ENCODE measurements around the gene PARP11. TPM values are rescaled to one million over a fixed set of nuclear protein-coding genes. Genes with fewer than 3 reads are reported as not detected.

Gene PARP11
- total and polyA plus RNA-seq, 4 donors, result 2.2 to 7.1 (median 4.0) TPM

GRCh38 chr12:3789838-3790237 lies 83.4 kb downstream of the PARP11 start (continued):
- TF ChIP-seq REST (IDR thresholded peaks at IDR 0.05), result no peak
- TF ChIP-seq FOXA1 (IDR thresholded peaks at IDR 0.05), result no peak
- TF ChIP-seq TAF1 (conservative IDR thresholded peaks at IDR 0.05), result no peak
- no peak for TF ChIP-seq SP1 (IDR thresholded peaks at IDR 0.05)
- TF ChIP-seq FOXA2 (IDR thresholded peaks at IDR 0.05), result no peak

- Histone ChIP-seq H3K4me3 (ENCODE audit: low read depth in 1 of 3, low read length in 3 of 3) (no peak overlapping the region), H3K36me3 (ENCODE audit: control insufficient read depth in 4 of 4, insufficient read depth in 3 of 4, low read depth in 1 of 4, low read length in 3 of 4) (no peaks in the 10 kb centered on the region), H3K4me1 (ENCODE audit: control insufficient read depth in 4 of 4, insufficient read depth in 4 of 4, low read length in 3 of 4) (no peaks in the 10 kb centered on the region), H3K9me3 (ENCODE audit: control insufficient read depth in 4 of 4, low read length in 3 of 4) (no peaks in the 10 kb centered on the region), H3K27me3 (ENCODE audit: control insufficient read depth in 4 of 4, insufficient read depth in 4 of 4, low read length in 3 of 4) (no peaks in the 10 kb centered on the region), H3K9ac (ENCODE audit: low read depth in 1 of 2, low read length in 2 of 2) (no peak overlapping the region), H3K27ac (ENCODE audit: low read depth in 1 of 2, low read length in 2 of 2) (no peak overlapping the region)
- TF ChIP-seq RAD21 (IDR thresholded peaks at IDR 0.05) (peak; percentile 94 to 95), RXRA (IDR thresholded peaks at IDR 0.05) (no peak)
- TF ChIP-seq, protein P1, sequence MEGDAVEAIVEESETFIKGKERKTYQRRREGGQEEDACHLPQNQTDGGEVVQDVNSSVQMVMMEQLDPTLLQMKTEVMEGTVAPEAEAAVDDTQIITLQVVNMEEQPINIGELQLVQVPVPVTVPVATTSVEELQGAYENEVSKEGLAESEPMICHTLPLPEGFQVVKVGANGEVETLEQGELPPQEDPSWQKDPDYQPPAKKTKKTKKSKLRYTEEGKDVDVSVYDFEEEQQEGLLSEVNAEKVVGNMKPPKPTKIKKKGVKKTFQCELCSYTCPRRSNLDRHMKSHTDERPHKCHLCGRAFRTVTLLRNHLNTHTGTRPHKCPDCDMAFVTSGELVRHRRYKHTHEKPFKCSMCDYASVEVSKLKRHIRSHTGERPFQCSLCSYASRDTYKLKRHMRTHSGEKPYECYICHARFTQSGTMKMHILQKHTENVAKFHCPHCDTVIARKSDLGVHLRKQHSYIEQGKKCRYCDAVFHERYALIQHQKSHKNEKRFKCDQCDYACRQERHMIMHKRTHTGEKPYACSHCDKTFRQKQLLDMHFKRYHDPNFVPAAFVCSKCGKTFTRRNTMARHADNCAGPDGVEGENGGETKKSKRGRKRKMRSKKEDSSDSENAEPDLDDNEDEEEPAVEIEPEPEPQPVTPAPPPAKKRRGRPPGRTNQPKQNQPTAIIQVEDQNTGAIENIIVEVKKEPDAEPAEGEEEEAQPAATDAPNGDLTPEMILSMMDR (IDR thresholded peaks at IDR 0.05; ENCODE audit: low read depth, low read length, missing input control), result peak; percentile 80
- DNase-seq (ENCODE audit: low spot score), result no peak
- 28% methylated on average over 3 of the region's 3 CpGs for WGBS
Measured at GRCh38 chr12:3777206-3777809, 95.9 kb downstream of the PARP11 start.

- Histone ChIP-seq H3K4me1 (ENCODE audit: control insufficient read depth in 4 of 4, insufficient read depth in 4 of 4, low read length in 3 of 4) (peaks cover 0 to 5% (median 0%) of the 10 kb centered on the region in 4 donors), H3K27me3 (ENCODE audit: control insufficient read depth in 4 of 4, insufficient read depth in 4 of 4, low read length in 3 of 4) (no peaks in the 10 kb centered on the region), H3K9me3 (ENCODE audit: control insufficient read depth in 4 of 4, low read length in 3 of 4) (no peaks in the 10 kb centered on the region), H3K27ac (ENCODE audit: low read depth in 1 of 2, low read length in 2 of 2) (no peak overlapping the region), H3K4me3 (ENCODE audit: low read depth in 1 of 3, low read length in 3 of 3) (no peak overlapping the region), H3K36me3 (ENCODE audit: control insufficient read depth in 4 of 4, insufficient read depth in 3 of 4, low read depth in 1 of 4, low read length in 3 of 4) (no peaks in the 10 kb centered on the region), H3K9ac (ENCODE audit: low read depth in 1 of 2, low read length in 2 of 2) (no peak overlapping the region)
- DNase-seq (ENCODE audit: low spot score), result no peak
- 88% methylated on average over 5 of the region's 5 CpGs for WGBS
- no peak for TF ChIP-seq NR2F2 (IDR thresholded peaks at IDR 0.05)
- TF ChIP-seq FOXA2 (IDR thresholded peaks at IDR 0.05), result no peak
Measured at GRCh38 chr12:3775385-3776035, 97.7 kb downstream of the PARP11 start.

DNA sequence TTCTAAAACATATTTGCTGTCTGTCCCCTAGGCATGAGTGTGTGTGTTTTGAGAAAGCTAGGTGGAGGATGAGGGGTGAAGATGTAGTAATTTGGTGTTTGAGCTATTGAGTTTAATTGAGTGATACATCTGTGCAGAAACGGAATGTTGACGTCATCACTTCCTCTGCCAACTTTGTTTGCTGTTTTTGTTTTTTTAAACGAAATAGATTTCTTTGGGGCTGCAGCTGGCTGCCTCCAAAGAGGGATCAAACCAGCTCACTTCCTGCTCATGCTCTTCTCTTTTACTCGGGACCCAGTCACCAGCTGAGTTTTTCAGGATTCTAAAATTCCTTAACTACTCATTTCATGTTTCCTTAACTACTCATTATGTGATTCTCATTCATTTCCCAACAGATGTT lies 100.8 kb downstream of the PARP11 start:
- Histone ChIP-seq H3K9me3 (ENCODE audit: control insufficient read depth in 4 of 4, low read length in 3 of 4) (no peaks in the 10 kb centered on the region), H3K9ac (ENCODE audit: low read depth in 1 of 2, low read length in 2 of 2) (no peak overlapping the region)
- 50% methylated on average over 4 of the region's 4 CpGs for WGBS
- TF ChIP-seq FOXA2 (IDR thresholded peaks at IDR 0.05), result no peak
- TF ChIP-seq, protein P1 (IDR thresholded peaks at IDR 0.05; ENCODE audit: low read depth, low read length, missing input control), result no peak
- no peak for TF ChIP-seq RXRA (IDR thresholded peaks at IDR 0.05)
- TF ChIP-seq ATF3 (IDR thresholded peaks at IDR 0.05), result no peak
- TF ChIP-seq JUND (IDR thresholded peaks at IDR 0.05), result no peak
- no peak for TF ChIP-seq FOXA1 (IDR thresholded peaks at IDR 0.05)
- no peak for TF ChIP-seq TAF1 (conservative IDR thresholded peaks at IDR 0.05)
- no peak for TF ChIP-seq MAX (IDR thresholded peaks at IDR 0.05)
- TF ChIP-seq RAD21 (IDR thresholded peaks at IDR 0.05), result no peak

More for the DNA sequence above, 100.8 kb downstream of the PARP11 start:
- Histone ChIP-seq H3K4me1 (ENCODE audit: control insufficient read depth in 4 of 4, insufficient read depth in 4 of 4, low read length in 3 of 4) (peaks cover 0 to 10% (median 0%) of the 10 kb centered on the region in 4 donors), H3K36me3 (ENCODE audit: control insufficient read depth in 4 of 4, insufficient read depth in 3 of 4, low read depth in 1 of 4, low read length in 3 of 4) (no peaks in the 10 kb centered on the region), H3K27me3 (ENCODE audit: control insufficient read depth in 4 of 4, insufficient read depth in 4 of 4, low read length in 3 of 4) (no peaks in the 10 kb centered on the region), H3K4me3 (ENCODE audit: low read depth in 1 of 3, low read length in 3 of 3) (no peak overlapping the region), H3K27ac (ENCODE audit: low read depth in 1 of 2, low read length in 2 of 2) (no peak overlapping the region)
- no peak for DNase-seq (ENCODE audit: low spot score)

Data from liver (tissue), 9 donors.